GM18858 (cell line): ENCODE data around the gene ELFN1.

Source experiments
- ATAC-seq: cut with Tn5 transposase; IDR thresholded peaks from one replicate; pipeline ENCODE4 v1.9.1; 2021; ENCODE audit not compliant: unreplicated experiment

Gene ELFN1

DNA sequence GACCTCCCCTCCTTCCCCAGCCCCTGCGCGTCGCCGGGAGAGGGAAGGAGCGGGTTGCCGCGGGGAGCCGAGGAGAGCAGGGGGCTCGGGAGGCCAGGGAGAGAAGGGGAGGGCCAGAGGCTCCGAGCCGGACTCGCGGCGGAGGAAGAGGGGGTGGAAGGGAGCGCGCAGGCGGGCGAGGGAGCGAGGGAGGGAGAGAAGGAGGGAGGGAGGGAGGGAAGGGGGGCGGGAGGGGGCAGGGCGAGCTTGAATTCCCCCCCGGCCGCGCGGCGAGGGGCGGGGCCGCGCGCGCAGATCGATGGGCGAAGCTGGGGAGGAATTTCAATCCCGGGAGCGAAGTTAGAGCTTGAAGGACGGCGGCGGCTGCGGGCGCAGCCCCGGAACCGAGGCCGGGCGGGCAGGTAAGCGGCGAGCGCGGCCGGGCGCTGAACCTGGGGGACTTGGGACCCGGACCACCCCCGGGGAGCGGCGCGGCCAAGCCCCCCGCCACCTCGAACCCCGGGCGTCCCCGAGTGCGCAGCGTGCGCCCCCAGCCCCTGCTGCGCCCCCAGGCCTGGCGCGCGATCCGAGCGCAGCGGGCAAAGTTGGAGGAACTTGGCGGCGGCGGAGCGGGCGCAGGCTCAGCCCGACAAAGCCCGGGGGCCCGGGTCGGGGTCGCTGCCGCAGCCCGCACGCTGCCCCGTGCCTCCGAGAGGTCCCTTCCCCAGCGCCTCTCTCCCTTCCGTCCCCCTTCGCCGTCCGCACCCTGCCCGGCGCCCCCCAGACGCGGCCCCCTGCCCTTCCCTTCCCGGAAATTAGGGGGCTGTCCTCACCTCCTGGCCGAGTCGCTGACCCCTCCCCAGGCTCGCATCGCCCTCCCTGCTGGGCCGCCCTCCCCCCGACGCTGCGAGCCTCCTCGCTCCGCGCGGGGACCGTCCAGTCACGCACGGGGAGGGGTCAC, at the start of gene ELFN1:
Gene ELFN1, plus strand, starts transcription at position 324 of the 940 bp plus-strand sequence. CDS start 74,320 bp downstream, outside the sequence.
- no peak for ATAC-seq

DNA sequence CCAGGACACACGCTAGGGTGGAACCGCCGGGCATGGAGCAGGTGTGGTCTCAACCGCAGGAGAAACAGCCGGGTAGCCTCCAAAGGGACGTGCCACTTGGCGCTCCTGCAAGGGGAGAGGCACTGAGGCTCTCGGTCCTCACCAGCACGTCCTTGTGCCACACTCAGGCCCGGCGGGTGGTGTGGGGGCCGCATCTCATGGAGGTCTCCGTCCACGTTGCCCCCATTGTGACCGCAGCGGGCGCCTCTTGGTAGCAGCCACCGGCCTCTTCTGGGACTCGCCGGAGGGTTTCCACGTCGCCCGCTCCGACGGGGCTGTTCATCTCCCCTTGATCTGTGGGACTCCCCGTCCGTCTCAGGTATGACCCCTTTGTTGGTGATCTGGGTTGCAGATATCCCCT, 49.2 kb upstream of the ELFN1 start:
- no peak for ATAC-seq

DNA sequence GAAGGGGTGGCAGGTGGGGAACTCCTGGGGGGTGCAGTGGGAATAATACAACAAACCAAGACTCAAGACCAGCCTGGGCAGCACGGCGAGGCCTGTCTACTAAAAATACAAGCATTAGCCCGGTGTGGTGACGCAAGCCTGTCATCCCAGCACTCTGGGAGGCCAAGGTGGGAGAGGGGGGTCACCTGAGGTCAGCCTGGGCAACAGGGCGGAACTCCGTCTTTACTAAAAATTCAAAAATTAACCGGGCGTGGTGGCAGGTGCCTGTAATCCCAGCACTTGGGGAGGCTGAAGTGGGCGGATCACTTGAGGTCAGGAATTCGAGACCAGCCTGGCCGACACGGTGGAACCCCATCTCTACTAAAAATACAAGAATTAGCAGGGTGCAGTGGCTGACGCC, 48.4 kb upstream of the ELFN1 start:
- ATAC-seq, result no peak

DNA sequence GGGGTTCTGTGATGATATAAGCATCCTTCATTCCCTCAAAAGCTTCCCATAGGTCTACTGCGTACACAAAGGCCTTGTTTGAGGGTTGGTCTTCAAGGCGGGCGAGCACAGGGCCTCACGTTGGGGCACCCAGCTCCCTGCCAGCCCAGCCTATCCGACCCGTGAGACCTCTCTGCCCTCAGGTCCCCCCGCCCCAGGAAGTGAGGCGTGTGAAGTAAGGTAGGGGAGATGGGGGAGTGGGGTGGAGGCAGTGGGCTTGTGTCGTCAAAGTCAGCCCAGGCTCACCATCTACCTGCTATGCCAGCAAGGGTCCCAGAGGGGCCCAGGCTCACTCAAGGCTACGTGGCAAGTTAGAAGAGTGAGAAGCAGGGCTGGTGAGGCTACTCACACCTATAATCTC, 47.6 kb upstream of the ELFN1 start:
- ATAC-seq, result no peak

DNA sequence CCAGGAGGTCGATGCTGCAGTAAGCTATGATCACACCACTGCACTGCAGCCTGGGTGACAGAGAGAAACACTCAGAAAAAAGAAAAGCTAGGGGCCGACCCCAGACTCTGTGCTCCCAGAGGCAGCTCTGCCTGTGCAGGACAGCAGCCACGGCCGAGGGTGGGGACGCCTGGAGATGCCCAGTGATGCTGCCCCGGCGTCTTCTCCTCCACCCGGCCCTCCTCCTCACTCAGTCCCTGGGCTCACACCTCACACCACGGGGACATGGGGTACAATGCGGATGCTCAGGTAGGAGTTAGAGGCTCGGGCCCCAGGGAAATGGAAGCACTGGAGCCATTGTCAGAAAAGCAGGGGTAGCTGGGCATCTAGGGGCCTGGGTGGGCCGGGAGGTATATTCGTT, 46.3 kb upstream of the ELFN1 start:
- no peak for ATAC-seq

DNA sequence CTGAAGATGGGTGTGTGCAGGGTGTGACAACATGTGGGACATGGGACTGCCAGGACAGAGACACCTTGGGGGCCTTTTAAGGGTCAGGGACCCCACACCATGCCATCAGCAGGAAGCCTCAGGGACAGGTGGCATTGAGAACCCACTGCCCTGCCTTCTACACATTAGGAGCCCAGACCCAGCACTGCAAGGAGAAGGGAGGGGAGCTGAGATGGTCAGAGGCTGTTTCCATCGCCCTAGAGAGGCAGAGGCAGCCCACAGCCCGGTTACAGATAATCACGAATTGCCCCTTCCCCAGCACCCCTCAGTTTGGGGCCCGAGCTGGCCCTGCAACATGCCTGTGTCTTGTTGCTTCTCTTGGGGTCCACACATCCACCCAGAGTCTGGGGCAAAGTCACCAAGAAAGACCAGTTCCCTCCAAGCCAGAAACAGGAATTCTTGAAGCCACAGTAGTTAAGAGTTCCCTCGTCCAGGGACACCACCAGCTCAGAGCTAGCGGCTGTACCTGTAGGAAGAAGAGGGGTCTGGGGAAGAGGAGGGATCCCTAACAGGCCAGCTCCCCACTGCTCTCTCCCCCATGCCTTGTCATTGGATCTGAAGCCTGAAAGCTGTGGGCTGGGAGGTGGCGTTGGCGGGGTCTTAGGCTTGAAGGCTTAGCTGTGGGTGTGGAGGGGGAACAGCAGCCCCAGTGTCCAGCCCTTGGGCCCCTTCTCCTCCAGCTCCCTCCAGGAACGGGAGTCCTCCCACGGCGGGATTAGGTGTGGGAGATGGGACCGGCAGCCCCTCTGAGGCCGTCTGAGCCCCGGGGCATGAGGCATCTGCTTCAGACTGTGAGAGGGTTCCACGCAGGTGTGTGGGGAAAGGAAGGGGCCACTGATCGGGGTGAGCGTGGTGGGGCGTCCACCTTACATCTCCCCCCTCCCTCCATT, 44.8 kb upstream of the ELFN1 start:
- ATAC-seq, result no peak

DNA sequence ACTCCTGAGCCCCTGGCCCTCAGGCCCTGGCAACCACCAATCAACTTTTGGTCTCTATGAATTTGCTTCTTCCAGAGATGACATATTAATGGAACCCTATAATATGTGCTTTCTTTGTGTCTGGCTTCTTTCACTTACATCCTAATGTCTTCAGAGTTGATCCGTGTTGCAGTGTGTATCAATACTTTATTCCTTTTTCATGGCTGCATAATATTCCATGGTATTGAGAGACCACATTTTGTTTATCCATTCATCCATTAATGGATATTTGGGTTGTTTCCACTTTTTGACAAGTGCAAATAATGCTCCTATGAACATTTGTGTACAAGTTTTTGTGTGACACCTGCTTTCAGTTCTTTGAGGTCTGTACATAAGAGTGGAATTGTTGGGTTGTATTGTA, 43.3 kb upstream of the ELFN1 start:
- no peak for ATAC-seq

DNA sequence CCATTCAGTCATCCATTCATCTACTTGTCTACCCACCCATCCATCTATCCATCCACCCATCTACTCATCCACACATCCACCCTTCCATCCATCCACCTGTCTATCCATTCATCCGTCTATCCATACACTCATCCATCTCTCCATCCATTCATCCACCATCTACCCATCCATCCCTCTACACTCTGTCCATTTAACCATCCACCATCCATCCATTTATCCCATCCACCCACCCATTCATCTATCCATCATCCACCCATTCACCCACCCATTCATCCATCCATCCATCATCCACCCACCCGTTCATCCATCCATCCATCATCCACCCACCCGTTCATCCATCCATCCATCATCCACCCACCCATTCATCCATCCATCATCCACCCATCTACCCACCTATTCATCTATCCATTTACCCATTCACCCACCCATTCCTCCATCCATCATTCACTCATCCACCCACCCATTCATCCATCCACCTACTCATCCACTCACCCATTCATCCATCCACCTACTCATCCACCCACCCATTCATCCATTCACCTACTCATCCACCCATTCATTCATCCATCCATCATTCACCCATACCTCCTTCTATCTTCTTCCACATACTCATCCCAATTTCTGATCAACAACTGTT, 39.3 kb upstream of the ELFN1 start:
- no peak for ATAC-seq

DNA sequence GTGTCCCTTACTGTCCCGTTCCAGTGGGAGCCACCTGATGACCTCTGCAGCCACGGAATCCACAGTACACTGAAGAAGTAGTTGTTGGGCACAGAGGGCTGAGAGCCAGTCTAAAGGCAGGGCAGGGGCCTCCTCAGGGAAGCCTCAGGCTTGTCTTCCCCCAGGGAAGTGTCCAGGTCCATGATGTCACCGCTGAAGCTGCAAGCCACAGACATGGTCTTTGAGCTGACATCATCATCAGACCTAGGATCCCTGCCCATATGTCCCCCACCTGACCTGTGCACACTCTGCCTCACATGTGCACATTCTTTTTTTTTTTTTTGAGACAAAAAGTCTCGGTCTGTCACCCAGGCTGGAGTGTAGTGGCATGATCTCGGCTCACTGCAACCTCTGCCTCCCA, 38.4 kb upstream of the ELFN1 start:
- ATAC-seq, result no peak

DNA sequence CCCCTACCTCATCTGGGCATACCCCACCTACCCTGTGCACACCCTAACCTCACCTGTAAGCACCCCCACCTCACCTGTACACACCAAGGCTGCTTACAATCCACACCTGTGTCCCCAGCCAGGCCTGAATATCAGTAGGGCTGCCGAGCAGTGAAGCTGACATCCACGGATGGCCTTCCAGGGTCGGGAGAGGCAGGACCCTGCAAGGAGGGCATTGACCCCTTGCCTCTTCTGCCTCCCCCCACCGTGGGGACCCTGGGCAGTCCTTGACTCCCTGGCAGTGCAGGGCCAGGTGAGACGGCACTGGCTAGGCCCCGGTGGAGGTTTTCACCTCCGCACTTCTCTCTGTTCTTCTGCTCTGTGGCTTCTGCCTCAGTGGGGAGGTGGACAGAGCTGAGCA, 37.6 kb upstream of the ELFN1 start:
- ATAC-seq, result no peak

DNA sequence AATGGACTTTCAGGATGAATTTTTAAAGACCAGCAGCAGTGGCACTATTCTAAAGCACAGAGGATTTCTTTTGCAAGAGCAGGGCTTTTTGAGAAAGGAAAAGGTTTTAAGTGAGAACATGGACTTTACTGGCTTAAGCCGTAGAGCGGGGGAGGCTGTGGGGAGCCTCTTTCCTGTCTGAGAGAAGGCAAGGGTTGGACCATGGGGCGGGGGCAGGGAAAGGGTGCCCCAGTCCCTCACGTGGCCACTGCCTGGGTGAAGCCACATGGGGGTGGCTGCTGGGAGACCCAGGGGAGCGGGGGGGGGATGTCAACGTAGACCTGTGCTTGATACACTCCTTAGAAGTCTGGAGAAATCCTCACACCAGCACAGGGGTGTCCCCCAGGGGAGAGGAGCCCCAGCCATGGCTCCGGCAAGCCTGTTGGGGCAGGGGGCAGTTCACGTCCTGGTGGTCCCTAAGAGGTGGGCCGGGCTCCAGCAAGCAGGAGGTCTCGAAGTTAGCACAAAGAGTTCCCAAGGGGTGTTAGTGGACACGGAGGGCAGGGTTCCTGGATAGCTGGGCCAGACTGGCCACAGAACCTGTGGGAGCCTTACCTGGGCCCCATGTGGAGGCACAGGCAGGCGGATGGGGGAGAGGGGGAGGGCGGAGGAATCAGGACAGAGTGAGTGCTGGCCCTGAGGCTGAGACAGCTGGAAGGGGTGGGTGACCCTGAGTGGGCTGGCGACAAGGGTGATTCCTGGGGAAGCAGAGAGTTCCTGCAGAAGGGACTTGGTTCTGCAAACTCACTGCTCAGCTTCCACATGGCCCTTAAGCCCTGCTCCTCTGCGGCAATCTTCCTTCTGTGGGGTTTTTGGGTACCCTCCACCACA, 36.9 kb upstream of the ELFN1 start:
- no peak for ATAC-seq

DNA sequence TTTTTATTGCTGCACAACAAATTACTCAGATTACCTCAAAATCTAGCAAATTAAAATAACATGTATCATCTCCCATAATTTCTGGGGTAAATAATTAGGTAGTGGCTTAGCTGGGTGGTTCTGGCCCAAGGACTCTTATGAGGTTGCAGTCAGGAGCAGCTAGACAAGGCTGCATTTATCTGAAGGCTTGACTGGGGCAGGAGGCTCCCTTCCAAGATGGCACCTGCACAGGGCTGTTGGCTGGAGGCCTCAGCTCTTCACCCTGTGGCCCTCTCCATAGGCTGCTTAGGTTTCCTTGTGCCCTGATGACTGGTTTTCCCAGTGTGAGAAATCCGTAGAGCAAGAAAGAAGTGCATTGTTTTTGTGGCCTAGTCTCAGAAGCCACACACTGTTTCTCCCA, 34.7 kb upstream of the ELFN1 start:
- ATAC-seq, result no peak

DNA sequence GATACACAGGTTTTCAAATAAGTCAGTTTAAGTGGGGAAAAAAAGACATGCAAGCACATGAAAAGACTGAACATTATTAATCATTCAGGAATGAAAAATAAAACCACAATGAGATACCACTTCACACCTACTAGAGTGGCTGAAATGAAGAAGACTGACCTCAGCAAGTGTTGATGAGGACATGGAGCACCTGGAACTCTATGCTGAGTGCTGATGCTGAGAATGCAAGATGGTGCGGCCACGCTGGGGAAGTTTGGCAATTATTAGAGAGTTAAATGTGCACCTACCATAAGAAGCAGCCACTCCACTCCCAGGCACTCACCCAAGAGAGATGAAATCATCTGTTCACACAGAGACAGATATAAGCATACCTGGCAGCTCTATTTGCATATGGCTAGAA, 32.9 kb upstream of the ELFN1 start:
- no peak for ATAC-seq

DNA sequence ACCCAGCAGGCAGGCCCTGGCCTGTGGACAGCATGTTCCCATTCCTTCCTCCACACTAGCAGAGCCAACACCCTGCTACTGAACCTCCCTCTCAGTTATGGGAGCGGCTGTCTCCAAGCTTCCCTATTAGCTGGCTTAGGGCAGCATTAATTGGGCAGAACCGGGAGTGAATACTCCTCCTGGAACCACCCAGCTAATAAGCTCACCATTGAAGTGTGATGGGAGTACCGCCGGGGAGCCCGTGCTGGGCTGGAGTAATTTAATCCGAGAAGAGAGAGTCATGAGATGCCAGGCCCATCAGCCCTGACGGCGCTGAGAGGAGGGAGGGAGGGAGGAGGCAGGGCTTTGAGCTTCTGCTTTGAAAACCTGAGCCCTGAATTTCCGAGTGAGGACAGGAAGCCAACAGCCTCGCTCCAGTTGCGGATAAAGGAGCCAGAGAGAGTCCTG, 31.8 kb upstream of the ELFN1 start:
- no peak for ATAC-seq

DNA sequence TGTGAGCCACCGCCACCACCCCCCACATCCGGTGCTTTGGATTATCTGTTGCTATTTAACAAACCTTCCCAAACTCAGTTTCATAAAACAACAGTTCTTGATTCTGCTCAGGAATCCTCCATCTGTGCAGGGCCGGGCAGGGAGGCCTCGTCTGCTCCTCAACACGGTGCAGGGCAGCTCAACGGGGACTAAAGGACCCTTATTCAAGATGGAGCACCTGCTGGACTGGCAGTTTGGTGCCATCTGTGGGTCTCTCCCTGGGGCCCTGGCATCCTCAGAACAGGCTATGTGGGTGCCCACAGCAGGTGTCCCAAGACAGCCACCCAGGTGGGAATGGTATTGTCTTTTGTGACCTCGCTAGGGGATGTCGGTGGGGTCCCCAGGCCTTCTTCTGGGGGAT, 31.0 kb upstream of the ELFN1 start:
- no peak for ATAC-seq

DNA sequence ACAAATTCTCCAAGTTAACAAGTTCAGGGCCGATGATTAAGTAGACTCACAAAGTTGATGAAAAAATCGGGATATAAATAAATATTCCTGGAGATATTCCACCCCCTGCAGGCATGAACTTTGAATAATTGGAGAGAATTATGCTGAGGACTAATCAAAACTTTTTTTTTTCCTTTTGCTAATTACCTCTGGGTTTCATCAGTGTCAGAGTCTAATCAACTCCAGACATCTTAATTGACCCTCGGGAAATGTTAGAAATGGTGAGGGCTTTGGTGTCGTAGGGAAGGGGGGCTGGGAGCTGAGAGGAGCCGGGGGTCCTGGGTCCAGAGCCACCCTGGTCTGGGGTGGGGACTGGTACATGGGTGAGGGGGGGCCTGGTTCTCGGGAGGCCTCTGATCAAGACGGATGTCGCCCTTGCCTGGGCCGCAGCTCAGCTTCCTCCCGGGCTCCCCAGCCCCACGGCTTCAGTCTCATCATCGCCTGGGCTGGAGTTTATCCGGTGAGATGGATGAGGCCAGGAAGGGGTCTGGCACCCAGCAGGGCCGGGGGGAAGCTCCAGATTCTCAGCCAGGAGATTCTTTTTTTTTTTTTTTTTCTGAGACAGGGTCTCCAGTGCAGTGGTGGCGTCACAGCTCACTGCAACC, 30.4 kb upstream of the ELFN1 start:
- ATAC-seq, result no peak

DNA sequence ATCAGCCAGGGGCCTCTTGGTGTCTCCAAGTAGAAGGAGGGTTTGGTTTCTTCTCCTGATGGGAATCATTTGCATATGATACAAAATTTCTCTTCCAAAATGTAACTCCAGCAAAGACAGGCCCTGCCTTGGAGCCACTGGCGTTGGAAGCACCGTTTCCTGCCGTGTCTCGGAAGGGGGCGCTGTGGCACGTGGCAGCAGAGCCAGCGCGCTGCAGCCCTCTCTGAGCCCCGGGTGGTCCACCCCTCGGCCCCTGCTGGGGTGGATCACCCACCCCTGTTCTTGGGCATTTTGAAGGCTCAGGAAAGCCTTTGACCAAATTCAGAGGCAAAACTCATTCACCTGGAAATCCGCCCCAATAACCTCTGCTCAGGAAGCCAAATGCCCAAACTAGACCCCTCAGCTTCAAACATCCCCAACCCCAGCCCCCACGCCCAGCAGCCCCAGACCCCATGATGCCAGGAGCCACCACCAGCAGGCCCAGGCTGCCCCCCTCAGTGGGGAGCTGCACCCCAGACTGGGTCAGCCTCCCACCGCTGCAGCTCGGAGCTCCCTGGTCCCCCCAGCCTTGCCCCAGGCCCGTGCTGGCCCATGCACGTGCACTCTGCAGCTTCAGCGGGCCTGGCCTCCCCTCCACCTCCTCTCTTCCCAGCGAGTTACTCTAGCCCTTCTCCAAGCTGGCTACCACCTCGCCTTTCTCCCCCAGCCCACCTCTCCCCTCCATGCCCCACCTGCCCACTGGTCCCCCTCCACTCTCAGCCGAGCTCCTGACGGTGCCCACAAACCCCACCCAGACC, 29.5 kb upstream of the ELFN1 start:
- no peak for ATAC-seq

DNA sequence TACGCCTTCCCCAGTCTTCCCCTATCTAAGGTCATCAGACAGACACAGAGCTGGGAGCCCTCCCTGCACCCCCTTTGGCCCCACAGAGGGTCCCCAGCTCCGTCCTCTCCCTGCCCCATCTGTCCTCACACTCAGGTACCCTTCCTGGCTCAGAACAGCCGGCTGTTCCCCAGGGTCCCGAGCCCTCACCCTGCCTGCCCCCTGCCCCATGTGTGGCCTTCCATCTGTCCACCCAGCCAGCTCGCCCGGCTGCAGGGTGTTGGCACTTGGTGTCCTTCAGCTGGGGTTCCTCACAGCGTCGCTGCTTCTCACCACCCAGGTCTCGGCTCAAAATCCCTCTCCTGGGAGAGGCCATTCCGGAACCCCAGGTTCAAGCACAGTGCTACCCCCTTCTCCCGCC, 28.9 kb upstream of the ELFN1 start:
- no peak for ATAC-seq

DNA sequence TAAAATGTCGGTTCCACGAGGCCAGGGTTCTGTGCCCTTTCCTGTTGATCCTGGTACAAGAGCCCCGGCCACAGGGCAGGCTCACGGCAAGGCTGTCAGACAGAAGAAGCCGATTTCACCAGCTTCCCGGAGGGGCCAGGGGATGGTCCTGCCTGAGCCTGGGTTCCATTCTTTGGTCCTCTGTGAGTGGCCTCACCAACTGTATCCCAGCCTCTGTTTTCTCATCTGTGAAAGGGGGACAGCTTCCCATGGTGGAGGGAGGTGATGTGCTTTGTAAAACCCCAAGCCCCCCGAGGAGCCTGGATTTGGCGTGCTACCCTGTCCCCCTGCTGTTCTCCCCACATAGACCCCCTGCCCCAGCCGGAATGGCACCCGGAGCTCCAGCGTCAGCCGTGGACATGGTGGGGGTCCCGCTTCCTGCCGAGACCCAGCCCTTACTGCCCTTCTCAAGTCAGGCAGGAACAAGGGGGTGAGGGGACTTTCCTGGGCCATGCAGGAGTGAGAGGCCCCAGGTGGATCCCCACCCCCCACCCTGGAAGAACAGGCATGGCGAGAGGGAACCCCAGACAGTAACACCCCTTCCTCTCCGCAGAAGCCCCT, 28.3 kb upstream of the ELFN1 start:
- ATAC-seq, result no peak
